ENCODE data around the gene LNPK.
"Not testable (repeated sequence)": the region's sequence is repeated elsewhere in the genome, so short reads cannot be mapped to it uniquely, and the experiment has no call there.

LNPK gene

GRCh38 chr2:175895957-175896356 lies 106.1 kb downstream of the LNPK start:
- DNase-seq = not testable (repeated sequence)

- no peak for DNase-seq
Observed at GRCh38 chr2:175892046-175892445, 110.0 kb downstream of the LNPK start.

DNA sequence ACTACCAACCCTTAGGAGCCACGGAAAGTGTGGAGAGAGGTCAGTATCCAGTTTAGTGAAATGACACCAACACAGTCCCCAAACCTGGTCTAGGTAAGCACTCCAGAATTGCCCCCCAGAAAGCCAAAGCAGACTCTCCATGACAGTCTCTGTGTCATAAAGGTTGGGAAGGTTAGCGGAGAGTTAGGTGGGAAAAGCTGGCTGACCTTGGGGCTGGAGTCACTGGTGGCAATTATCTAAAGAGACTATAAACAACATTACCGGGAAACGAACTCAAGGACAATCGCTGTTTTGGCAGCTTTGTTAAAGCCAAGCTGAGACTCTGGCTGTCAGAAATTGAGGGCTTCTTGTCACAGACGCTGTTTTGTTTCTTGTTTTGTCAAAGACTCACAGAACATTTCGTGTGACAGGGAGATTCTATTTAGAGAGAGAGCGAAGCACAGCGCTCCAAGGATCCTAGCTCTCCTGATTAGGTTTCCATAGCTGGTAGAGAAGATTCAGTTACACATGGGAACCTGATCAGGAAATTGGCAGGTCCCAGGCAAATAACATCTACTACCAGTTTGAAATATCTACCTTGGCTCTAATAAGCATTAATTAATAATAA lies 111.3 kb downstream of the LNPK start:
- DNase-seq = no peak

DNA sequence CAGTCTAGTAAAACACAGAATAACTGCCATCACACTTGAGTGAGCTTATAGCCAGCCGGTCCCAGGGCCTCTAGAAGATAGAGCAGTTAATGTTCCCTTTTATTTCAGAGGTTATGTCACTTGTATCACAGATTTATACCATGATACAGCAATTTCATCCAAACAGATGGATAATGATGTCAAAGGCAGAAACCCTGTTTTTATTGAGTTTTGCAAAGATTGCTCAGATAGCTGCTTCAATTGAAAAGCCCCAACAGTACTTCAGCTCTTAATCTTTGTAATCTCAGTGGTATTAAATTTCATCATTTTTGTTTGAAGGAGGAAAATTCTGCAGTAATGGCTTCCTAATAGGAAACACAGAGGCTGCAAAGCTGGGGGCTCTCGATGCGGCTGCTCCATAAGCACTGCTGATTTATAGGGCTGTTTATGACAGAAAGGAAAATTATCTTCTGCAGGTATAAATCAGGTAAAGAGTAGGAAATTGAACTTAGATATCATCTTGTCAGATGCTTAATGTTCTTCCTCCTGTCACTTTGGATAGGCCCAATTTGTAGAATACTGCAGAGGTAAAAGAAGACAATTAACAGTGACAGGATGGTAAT lies 112.3 kb downstream of the LNPK start:
- DNase-seq = no peak

DNA sequence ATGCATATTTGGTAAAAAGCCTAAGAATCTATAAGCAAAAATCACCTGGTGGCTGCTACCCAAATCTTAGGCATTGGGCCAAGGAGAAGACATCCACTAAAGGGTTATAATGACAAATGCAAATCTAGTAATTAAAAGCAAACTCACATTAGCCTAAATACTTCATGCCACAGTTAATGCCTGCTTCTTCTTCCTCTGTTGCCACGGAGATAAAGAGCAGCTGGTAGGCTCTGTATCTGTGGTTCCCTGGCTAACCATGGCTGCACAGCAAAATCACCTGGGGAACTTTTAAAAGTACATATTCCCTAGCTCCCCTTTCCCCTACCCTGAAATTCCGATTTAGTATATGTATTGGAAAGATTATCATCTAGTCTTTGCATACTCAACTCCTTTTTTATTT lies 114.3 kb downstream of the LNPK start:
- no peak for DNase-seq

- no peak for DNase-seq
Observed at GRCh38 chr2:175884697-175885393, 117.2 kb downstream of the LNPK start.

DNA sequence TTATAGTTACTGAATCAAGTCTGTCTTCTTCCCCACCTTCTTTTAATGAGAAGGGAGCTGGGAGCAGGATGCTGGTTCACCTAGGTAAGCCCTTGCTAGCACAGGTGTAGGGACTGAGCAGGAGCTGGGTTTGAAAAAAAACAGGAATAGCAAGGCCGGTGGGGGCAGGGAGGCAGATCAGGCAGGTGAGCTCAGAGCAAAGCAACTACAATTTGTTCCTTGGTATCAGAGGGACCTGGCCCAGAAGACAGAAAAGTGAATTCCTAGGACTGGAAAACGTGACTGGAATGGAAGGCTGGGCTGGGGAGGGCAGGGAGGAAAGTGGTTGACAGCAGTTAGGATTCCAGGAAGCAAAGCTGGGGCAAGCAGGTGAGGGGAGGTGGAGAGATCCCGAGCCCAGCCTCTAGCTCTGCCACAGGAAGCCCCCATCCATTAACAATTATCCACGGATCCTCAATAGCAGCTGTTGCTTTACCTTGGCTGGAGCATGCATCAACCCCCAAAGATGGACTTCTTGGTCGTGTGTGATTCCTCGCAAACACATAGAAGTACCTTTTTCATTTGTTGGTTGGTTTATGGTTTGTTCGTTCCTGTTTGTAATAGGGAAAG lies 118.4 kb downstream of the LNPK start:
- no peak for DNase-seq

DNA sequence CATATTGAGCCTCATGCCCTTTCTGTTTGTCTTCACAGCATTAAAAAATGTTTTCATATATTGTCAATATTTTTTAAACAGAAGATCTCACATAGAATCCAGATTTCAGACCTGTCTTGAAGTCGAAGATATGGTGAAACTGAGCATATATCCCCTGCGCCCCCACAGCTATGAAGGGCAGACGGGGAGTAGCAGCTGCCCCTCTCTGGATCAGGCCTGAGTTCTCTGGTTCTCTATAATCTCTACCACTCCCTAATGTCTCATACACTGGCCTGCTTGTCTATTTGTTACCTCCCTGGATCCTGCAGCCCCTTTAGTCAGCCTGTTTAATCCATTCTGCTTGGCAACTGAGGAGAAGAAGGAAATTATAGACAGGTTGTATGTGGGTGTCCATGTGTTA lies 122.4 kb downstream of the LNPK start:
- DNase-seq = no peak

DNA sequence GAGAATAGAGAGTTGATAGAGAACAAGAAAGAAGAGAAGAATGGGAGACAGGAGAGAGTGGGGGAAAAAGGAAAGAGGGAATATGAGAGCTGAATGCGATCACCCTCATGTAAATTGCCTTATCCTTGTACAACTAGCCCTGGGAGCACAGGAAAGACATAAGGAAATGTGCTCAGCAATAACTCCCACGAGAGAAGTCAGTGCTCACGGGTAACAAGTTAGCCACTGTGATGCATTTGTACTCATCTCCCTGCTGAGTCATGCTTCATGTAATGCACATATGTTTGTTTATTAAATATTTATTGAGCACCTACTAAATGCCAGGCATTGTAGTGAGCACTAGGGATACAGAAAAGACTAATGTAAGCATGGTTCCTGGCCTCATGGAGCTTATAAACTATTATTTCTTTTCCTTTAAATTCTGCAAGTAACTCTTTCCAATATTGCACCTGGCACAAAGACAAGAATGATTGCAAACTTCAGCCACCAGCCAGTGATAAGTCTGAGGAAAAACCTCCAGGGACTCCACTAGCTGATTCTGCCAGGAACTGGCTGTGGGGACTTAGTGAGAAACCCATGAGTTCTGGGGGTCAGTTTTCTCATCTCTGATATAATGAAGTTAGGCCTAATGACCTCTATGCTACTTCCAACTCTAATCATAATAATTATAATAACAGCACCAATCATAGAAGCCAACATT lies 124.1 kb downstream of the LNPK start:
- DNase-seq = no peak

DNA sequence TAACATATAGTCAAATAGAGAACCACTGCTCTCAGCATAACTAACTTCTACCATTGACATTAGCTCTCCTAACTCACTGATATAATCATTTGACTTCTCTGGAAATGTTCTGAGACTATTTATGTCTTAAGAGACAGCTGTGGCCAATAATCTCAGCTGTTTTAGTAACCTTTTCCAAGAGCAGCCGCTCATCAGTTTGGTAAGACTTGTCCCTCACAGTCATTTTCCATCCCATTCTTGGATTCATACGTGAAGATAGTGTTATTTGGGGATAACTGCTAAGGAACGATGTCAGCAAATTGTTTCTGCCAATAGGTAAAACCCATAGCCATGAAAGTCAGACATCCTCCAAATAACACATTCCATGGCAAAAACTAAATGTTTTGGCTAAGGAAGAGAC lies 127.8 kb downstream of the LNPK start:
- no peak for DNase-seq
